ENCODE data around the gene ESD.

The ESD gene

DNA sequence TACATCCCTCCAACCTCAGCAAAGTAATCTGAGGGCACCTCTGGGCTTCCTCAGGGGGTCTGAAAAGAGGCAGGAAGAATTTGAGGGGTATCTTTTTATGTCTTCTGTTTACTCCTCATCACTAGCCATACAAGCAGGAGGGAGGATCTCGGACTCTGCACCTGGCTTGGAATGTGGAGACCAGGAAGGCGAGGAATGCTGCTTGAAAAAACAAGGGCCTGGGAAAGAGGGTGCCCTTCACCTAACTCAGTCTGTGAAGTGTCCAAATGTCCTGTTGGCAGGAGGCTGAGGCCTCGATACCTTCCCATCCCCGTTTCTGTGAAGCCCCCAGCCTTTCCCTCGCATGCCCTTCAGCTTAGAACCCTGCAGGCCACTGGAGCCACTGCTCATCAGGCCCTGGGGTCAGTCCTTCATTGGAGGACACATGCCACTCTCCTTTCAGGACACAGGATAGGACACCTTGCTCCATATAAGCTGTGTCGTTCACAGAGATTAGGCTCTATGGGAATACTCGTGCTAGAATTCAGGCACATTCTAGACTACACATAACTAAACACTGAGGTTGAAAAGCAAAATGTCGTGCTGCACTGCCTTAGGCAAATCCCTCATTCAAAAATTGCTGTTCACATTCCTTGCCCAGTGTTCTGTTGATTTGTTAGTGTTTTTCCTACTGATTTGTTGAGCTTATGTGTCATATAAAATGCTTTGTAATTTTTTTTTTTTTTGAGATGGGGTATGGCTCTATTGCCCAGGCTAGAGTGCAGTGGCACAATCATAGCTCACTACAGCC, 49.7 kb downstream of the ESD start:
- FAIRE-seq (no peak), DNase-seq (ENCODE audit: low spot score) (no peak)

- FAIRE-seq (no peak), DNase-seq (ENCODE audit: low spot score) (no peak)
Measured at GRCh38 chr13:46745706-46746105, 51.3 kb downstream of the ESD start.

GRCh38 chr13:46745062-46745461, 51.9 kb downstream of the ESD start:
- DNase-seq (ENCODE audit: low spot score) (no peak), FAIRE-seq (no peak)

GRCh38 chr13:46743191-46743590, 53.8 kb downstream of the ESD start:
- FAIRE-seq (no peak), DNase-seq (ENCODE audit: low spot score) (no peak)

- DNase-seq (ENCODE audit: low spot score) (no peak), FAIRE-seq (no peak)
Measured at GRCh38 chr13:46739447-46740098, 57.4 kb downstream of the ESD start.

- FAIRE-seq (no peak), DNase-seq (ENCODE audit: low spot score) (no peak)
Measured at GRCh38 chr13:46738766-46739165, 58.2 kb downstream of the ESD start.

- DNase-seq (ENCODE audit: low spot score) (no peak), FAIRE-seq (no peak)
Measured at GRCh38 chr13:46738055-46738454, 58.9 kb downstream of the ESD start.

DNA sequence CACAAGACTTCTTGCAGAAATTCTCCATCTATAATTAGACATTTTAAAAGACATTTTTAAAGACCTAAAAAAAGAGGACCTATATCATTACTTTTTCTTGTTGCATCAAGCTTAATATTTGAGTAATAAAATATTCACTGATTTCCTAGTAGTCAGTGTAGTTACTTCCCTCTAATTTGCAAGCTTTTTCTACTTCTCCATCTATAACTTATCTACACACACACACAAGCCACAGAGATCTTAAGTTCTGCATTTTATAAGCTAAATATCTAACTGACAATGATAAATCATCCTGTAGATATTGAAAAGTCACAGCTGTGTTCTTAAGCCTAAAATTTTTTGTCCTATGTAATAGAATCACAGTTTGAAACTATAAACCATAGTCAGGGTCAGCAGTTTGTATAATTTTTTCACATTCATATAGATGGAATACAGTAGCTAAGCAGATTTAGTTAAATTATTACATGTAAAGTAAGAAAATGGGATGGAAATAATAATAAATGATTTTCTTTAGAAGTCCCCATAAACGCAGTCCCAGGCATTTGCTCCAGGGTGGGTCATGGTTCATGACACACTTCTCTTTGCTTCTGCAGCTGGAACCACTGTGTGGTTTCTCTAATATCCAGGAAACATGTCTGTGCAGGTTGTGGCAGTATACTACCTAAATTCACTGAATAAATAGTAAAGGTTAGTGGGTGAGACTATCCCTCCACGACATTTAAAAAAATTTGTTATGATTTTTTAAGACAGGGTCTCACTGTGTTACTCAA, 60.2 kb downstream of the ESD start:
- no peak for FAIRE-seq
- no peak for DNase-seq (ENCODE audit: low spot score)

DNA sequence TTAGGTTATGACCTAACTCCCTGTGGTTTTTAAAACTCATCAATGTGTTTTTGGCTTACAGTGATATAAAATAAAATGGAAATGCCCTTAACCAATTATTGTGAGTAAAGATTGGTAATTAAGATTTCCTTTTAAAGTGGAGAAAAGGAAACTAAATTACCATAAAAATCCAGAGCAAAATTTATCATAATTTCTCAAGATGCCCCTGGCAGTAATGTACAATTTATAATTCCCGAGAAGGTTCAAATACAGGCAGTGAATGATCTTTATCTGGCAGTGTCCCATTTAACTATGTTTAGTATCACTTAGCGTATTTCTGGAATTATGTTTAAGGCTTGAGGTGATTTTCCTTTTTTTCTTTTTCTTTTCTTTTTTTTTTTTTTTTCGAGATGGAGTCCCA, 61.5 kb downstream of the ESD start:
- DNase-seq (ENCODE audit: low spot score) (no peak), FAIRE-seq (no peak)

GRCh38 chr13:46731535-46731934, 65.4 kb downstream of the ESD start:
- FAIRE-seq (no peak), DNase-seq (ENCODE audit: low spot score) (no peak)

GRCh38 chr13:46728777-46729176, 68.2 kb downstream of the ESD start:
- no peak for FAIRE-seq

GRCh38 chr13:46726347-46726746, 70.6 kb downstream of the ESD start:
- FAIRE-seq (no peak), DNase-seq (ENCODE audit: low spot score) (no peak)

More at GRCh38 chr13:46728777-46729176, 68.2 kb downstream of the ESD start:
- DNase-seq (ENCODE audit: low spot score) = peak; percentile 13
